Calu3 (cell line): ENCODE results near the gene ANK2. TPM values are rescaled to one million over a fixed set of nuclear protein-coding genes. Genes with fewer than 3 reads are reported as not detected.
"Not testable (repeated sequence)": the region's sequence is repeated elsewhere in the genome, so short reads cannot be mapped to it uniquely, and the experiment has no call there.

Source experiments
- BruUV-seq: library from RNA; stranded (reverse); fragments of 400-500 nt; replicated peaks from 2 replicates; lab custom pipeline; 2021; lab: Mats Ljungman, UMichigan
- CTCF ChIA-PET: fragments of 300-600 bp; sonication (Branson Sonifier 250); formaldehyde crosslinking; loops from one replicate; lab custom pipeline; 2022; ENCODE audit warnings: antibody characterized with exemption; lab: Charles Lee
- DNase-seq: peaks from one replicate; pipeline ENCODE4 v3.0.0; 2022
- H3K27ac Mint-ChIP-seq: one replicate; pipeline ENCODE4 v1.8.0; 2022; ENCODE audit warnings: mixed read lengths; ENCODE audit not compliant: unreplicated experiment
- H3K27me3 Mint-ChIP-seq: one replicate; pipeline ENCODE4 v1.8.0; 2022; ENCODE audit warnings: mixed read lengths; ENCODE audit not compliant: unreplicated experiment
- H3K36me3 Mint-ChIP-seq: one replicate; pipeline ENCODE4 v1.8.0; 2022; ENCODE audit warnings: mild to moderate bottlenecking, moderate library complexity, mixed read lengths; ENCODE audit not compliant: insufficient read depth, unreplicated experiment
- H3K4me1 Mint-ChIP-seq: one replicate; pipeline ENCODE4 v1.8.0; 2022; ENCODE audit warnings: mild to moderate bottlenecking, low read depth, mixed read lengths; ENCODE audit not compliant: unreplicated experiment
- H3K4me3 Mint-ChIP-seq: one replicate; pipeline ENCODE4 v1.8.0; 2022; ENCODE audit warnings: mild to moderate bottlenecking, low read depth, moderate library complexity, mixed read lengths; ENCODE audit not compliant: unreplicated experiment
- H3K9me3 Mint-ChIP-seq: one replicate; pipeline ENCODE4 v1.8.0; 2022; ENCODE audit warnings: low read depth, mixed read lengths; ENCODE audit not compliant: unreplicated experiment
- CTCF ChIP-seq: fragments of 200-600 bp; IDR thresholded peaks from one replicate; pipeline ENCODE4 v1.8.0; 2022; ENCODE audit warnings: antibody characterized with exemption; ENCODE audit not compliant: unreplicated experiment
- intact Hi-C: fragments of 100-400 bp; cut with micrococcal nuclease; formaldehyde crosslinking; loops from one replicate; pipeline ENCODE4 v1.10.0; 2022; ENCODE audit not compliant: unreplicated experiment
- total RNA-seq: library from RNA; stranded (reverse); gene quantifications from 2 replicates; pipeline ENCODE4 v1.2.3, GENCODE V29; 2022

Gene ANK2
- total RNA-seq, 1 experiment from 2014 or later = 4.1 TPM

- no peaks in the 10 kb centered on the region for H3K36me3 Mint-ChIP-seq
- DNase-seq = no peak
- H3K27me3 Mint-ChIP-seq = no peaks in the 10 kb centered on the region
- CTCF ChIA-PET = no interaction called here
- H3K4me3 Mint-ChIP-seq = no peak overlapping the region
- H3K27ac Mint-ChIP-seq = no peak overlapping the region
- no peaks in the 10 kb centered on the region for H3K9me3 Mint-ChIP-seq
- no peaks in the 10 kb centered on the region for H3K4me1 Mint-ChIP-seq
- BruUV-seq = no TSS peak
- intact Hi-C loops = no loop called here
- TF ChIP-seq CTCF = no peak
Observed at GRCh38 chr4:113059449-113060182, 10.2 kb downstream of the ANK2 start.

- no peak overlapping the region for H3K4me3 Mint-ChIP-seq
- CTCF ChIA-PET = no interaction called here
- no peaks in the 10 kb centered on the region for H3K9me3 Mint-ChIP-seq
- TF ChIP-seq CTCF = no peak
- H3K4me1 Mint-ChIP-seq = no peaks in the 10 kb centered on the region
- no TSS peak for BruUV-seq
- intact Hi-C loops = no loop called here
- no peak for DNase-seq
- no peaks in the 10 kb centered on the region for H3K27me3 Mint-ChIP-seq
- H3K27ac Mint-ChIP-seq = no peak overlapping the region
- no peaks in the 10 kb centered on the region for H3K36me3 Mint-ChIP-seq
Observed at GRCh38 chr4:113060853-113061252, 11.4 kb downstream of the ANK2 start.

- no peak for DNase-seq
- CTCF ChIA-PET = no interaction called here
- no peak overlapping the region for H3K4me3 Mint-ChIP-seq
- no peak overlapping the region for H3K27ac Mint-ChIP-seq
- H3K27me3 Mint-ChIP-seq = peaks cover 13% of the 10 kb centered on the region
- no peak for TF ChIP-seq CTCF
- BruUV-seq = no TSS peak
- peaks cover 11% of the 10 kb centered on the region for H3K4me1 Mint-ChIP-seq
- H3K9me3 Mint-ChIP-seq = no peaks in the 10 kb centered on the region
- intact Hi-C loops = no loop called here
- no peaks in the 10 kb centered on the region for H3K36me3 Mint-ChIP-seq
Observed at GRCh38 chr4:113064244-113064643, 14.8 kb downstream of the ANK2 start.

GRCh38 chr4:113065629-113066028 lies 16.2 kb downstream of the ANK2 start:
- no peak for DNase-seq
- TF ChIP-seq CTCF = no peak
- H3K27ac Mint-ChIP-seq = no peak overlapping the region
- CTCF ChIA-PET = no interaction called here
- peaks cover 13% of the 10 kb centered on the region for H3K27me3 Mint-ChIP-seq
- intact Hi-C loops = no loop called here
- no peak overlapping the region for H3K4me3 Mint-ChIP-seq
- H3K9me3 Mint-ChIP-seq = no peaks in the 10 kb centered on the region
- H3K4me1 Mint-ChIP-seq = peaks cover 20% of the 10 kb centered on the region
- no peaks in the 10 kb centered on the region for H3K36me3 Mint-ChIP-seq
- BruUV-seq = no TSS peak

- intact Hi-C loops = not testable (repeated sequence)
Observed at GRCh38 chr4:113068771-113069170, 19.3 kb downstream of the ANK2 start.

More at GRCh38 chr4:113068771-113069170, 19.3 kb downstream of the ANK2 start:
- H3K4me3 Mint-ChIP-seq, DNase-seq, H3K27ac Mint-ChIP-seq, H3K36me3 Mint-ChIP-seq, BruUV-seq, CTCF ChIA-PET, H3K9me3 Mint-ChIP-seq: not testable (repeated sequence)
- H3K27me3 Mint-ChIP-seq = peaks cover 13% of the 10 kb centered on the region
- peaks cover 20% of the 10 kb centered on the region for H3K4me1 Mint-ChIP-seq
